Vagina (tissue), 2 donors: ENCODE results near the gene SNHG17.

ENCODE experiments used
- POLR2AphosphoS5 ChIP-seq, 2 donors: sonication (generic); formaldehyde crosslinking; IDR thresholded peaks; one replicate each; pipeline ENCODE4 v1.9.0; 2017; ENCODE audit warnings: antibody characterized with exemption in 2 of 2, mild to moderate bottlenecking in 2 of 2, low read depth in 1 of 2; ENCODE audit not compliant: insufficient read depth in 1 of 2
- TF ChIP-seq, protein P1 (sequence below), 3 experiments: fragments of 450-650 bp in 2 of 3; fragments of 200-600 bp in 1 of 3; sonication (generic) in 1 of 3; IDR thresholded peaks; one replicate each; pipeline ENCODE4 v1.5.1; 2017 to 2019; ENCODE audit warnings: antibody characterized with exemption in 3 of 3, mild to moderate bottlenecking in 2 of 3, moderate library complexity in 2 of 3

DNA sequence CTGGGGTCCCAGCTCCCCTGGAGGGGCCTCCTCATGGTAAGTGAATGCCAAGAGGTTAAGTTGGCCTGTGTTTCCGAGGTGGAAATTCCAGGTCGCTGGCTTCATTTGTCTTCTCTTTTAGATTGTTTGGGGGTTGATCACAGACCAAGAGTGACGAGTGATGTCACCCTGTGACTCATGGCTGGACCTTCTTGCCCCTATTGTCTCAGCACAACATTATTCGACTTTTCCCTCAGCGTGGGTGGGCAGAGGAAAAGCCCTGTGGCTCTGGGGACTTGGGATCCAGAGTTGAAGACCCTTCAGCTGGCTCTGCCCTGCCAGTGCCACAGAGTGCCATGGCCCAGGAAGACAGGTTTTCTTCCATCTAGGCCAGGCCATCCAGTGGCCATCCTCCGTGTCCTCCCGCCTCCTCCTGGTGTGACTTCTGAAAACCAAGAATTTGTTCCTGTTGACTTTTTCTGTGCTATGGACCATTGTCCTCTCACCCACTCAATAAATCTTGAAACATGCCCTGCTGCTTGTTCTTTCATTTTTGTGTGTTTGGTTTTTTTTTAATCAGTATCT lies 15.4 kb upstream of the SNHG17 start:
- TF ChIP-seq, protein P1, sequence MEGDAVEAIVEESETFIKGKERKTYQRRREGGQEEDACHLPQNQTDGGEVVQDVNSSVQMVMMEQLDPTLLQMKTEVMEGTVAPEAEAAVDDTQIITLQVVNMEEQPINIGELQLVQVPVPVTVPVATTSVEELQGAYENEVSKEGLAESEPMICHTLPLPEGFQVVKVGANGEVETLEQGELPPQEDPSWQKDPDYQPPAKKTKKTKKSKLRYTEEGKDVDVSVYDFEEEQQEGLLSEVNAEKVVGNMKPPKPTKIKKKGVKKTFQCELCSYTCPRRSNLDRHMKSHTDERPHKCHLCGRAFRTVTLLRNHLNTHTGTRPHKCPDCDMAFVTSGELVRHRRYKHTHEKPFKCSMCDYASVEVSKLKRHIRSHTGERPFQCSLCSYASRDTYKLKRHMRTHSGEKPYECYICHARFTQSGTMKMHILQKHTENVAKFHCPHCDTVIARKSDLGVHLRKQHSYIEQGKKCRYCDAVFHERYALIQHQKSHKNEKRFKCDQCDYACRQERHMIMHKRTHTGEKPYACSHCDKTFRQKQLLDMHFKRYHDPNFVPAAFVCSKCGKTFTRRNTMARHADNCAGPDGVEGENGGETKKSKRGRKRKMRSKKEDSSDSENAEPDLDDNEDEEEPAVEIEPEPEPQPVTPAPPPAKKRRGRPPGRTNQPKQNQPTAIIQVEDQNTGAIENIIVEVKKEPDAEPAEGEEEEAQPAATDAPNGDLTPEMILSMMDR (IDR thresholded peaks at IDR 0.05), result no peak
- TF ChIP-seq POLR2AphosphoS5 (IDR thresholded peaks at IDR 0.05; ENCODE audit: insufficient read depth in 1 of 2, low read depth in 1 of 2), result no peak
